Right atrium auricular region (tissue), 2 donors: Measurements from ENCODE around the gene GRIA3. TPM values are rescaled to one million over a fixed set of nuclear protein-coding genes. Genes with fewer than 3 reads are reported as not detected.

Experiments used
- DNase-seq: peaks from one replicate; pipeline ENCODE4 v3.0.0-alpha.2; 2019; ENCODE audit warnings: low spot score
- H3K27ac ChIP-seq, 2 donors: fragments of 200-600 bp; sonication (generic); 1 replicate in 1 of 2; 2 replicates in 1 of 2; pipeline ENCODE4 v1.5.1; 2016 to 2019
- H3K27me3 ChIP-seq, 2 donors: fragments of 200-600 bp; sonication (generic); one replicate each; pipeline versions ENCODE4 v1.5.1 to v1.6.0; 2017 to 2019
- H3K36me3 ChIP-seq: fragments of 200-600 bp; sonication (generic); one replicate; pipeline ENCODE4 v1.5.1; 2016
- H3K4me1 ChIP-seq, 2 donors: fragments of 200-600 bp; sonication (generic); one replicate each; pipeline versions ENCODE4 v1.5.1 to v1.6.0; 2017 to 2019
- H3K4me3 ChIP-seq, 2 donors: fragments of 200-600 bp; sonication (generic); 1 replicate in 1 of 2; 2 replicates in 1 of 2; pipeline ENCODE4 v1.5.1; 2017 to 2019; ENCODE audit warnings: mild to moderate bottlenecking in 1 of 2, moderate library complexity in 1 of 2
- H3K9me3 ChIP-seq, 2 donors: fragments of 200-600 bp; sonication (generic); one replicate each; pipeline ENCODE4 v1.5.1; 2019
- CTCF ChIP-seq, 2 donors: fragments of 200-600 bp; sonication (generic); IDR thresholded peaks; one replicate each; pipeline ENCODE4 v1.5.1; 2019; ENCODE audit warnings: antibody characterized with exemption in 2 of 2
- total RNA-seq, 2 donors: library from RNA; depleted of rRNA; stranded (reverse); fragments of >200 nt; gene quantifications; one replicate each; pipeline ENCODE4 v1.1.0, GENCODE V29; 2016

The GRIA3 gene
- total RNA-seq, 2 donors from 2014 or later = 0.74 to 1.0 TPM

GRCh38 chrX:123215397-123216089 is 31.5 kb downstream of the GRIA3 start:
- Histone ChIP-seq H3K9me3 (no peaks in the 10 kb centered on the region), H3K36me3 (no peaks in the 10 kb centered on the region), H3K27me3 (no peaks in the 10 kb centered on the region), H3K4me3 (no peak overlapping the region), H3K27ac (peak overlapping the region; percentile 22 to 41), H3K4me1 (peaks cover 0 to 4% of the 10 kb centered on the region in 2 donors)
- DNase-seq = no peak
- no peak for TF ChIP-seq CTCF (IDR thresholded peaks at IDR 0.05)

GRCh38 chrX:123217077-123217476 is 33.0 kb downstream of the GRIA3 start:
- Histone ChIP-seq H3K4me3 (no peak overlapping the region), H3K9me3 (no peaks in the 10 kb centered on the region), H3K27ac (peak overlapping the region; percentile 41 to 55), H3K27me3 (no peaks in the 10 kb centered on the region), H3K4me1 (peaks cover 0 to 4% of the 10 kb centered on the region in 2 donors), H3K36me3 (no peaks in the 10 kb centered on the region)
- DNase-seq = peak; percentile 61
- no peak for TF ChIP-seq CTCF (IDR thresholded peaks at IDR 0.05)

GRCh38 chrX:123217728-123218127 is 33.6 kb downstream of the GRIA3 start:
- DNase-seq = no peak
- H3K36me3 ChIP-seq = no peaks in the 10 kb centered on the region
- H3K9me3 ChIP-seq = no peaks in the 10 kb centered on the region
- TF ChIP-seq CTCF (IDR thresholded peaks at IDR 0.05) = no peak
- no peaks in the 10 kb centered on the region for H3K27me3 ChIP-seq
- peaks cover 0 to 4% of the 10 kb centered on the region in 2 donors for H3K4me1 ChIP-seq
- H3K27ac ChIP-seq = peak overlapping the region; percentile 41 to 55
- H3K4me3 ChIP-seq = no peak overlapping the region

GRCh38 chrX:123219916-123220315 is 35.8 kb downstream of the GRIA3 start:
- no peak for DNase-seq
- H3K4me1 ChIP-seq = peaks cover 0 to 4% of the 10 kb centered on the region in 2 donors
- TF ChIP-seq CTCF (IDR thresholded peaks at IDR 0.05) = no peak
- no peaks in the 10 kb centered on the region for H3K27me3 ChIP-seq
- no peaks in the 10 kb centered on the region for H3K9me3 ChIP-seq
- peak overlapping the region in 1 of 2 donors; percentile 29 for H3K27ac ChIP-seq
- H3K36me3 ChIP-seq = no peaks in the 10 kb centered on the region
- no peak overlapping the region for H3K4me3 ChIP-seq

- TF ChIP-seq CTCF (IDR thresholded peaks at IDR 0.05) = no peak
- Histone ChIP-seq H3K9me3 (no peaks in the 10 kb centered on the region), H3K4me1 (peaks cover 0 to 4% of the 10 kb centered on the region in 2 donors), H3K27me3 (no peaks in the 10 kb centered on the region), H3K4me3 (no peak overlapping the region), H3K27ac (no peak overlapping the region), H3K36me3 (no peaks in the 10 kb centered on the region)
- DNase-seq = no peak
Observed at GRCh38 chrX:123222920-123223319, 38.8 kb downstream of the GRIA3 start.

- H3K36me3 ChIP-seq = no peaks in the 10 kb centered on the region
- TF ChIP-seq CTCF (IDR thresholded peaks at IDR 0.05) = no peak
- no peaks in the 10 kb centered on the region for H3K27me3 ChIP-seq
- no peak overlapping the region for H3K4me3 ChIP-seq
- DNase-seq = no peak
- H3K9me3 ChIP-seq = no peaks in the 10 kb centered on the region
- no peak overlapping the region for H3K27ac ChIP-seq
- peaks cover 0 to 4% of the 10 kb centered on the region in 2 donors for H3K4me1 ChIP-seq
Observed at GRCh38 chrX:123223409-123223808, 39.3 kb downstream of the GRIA3 start.
